GM19035 (cell line): ENCODE measurements around the gene CRABP1.
A peak's percentile ranks its signal among the peaks of the same experiment; 100 is the strongest.

Experiments
- ATAC-seq: cut with Tn5 transposase; IDR thresholded peaks from one replicate; pipeline ENCODE4 v1.9.1; 2021; ENCODE audit not compliant: unreplicated experiment

Gene CRABP1

DNA sequence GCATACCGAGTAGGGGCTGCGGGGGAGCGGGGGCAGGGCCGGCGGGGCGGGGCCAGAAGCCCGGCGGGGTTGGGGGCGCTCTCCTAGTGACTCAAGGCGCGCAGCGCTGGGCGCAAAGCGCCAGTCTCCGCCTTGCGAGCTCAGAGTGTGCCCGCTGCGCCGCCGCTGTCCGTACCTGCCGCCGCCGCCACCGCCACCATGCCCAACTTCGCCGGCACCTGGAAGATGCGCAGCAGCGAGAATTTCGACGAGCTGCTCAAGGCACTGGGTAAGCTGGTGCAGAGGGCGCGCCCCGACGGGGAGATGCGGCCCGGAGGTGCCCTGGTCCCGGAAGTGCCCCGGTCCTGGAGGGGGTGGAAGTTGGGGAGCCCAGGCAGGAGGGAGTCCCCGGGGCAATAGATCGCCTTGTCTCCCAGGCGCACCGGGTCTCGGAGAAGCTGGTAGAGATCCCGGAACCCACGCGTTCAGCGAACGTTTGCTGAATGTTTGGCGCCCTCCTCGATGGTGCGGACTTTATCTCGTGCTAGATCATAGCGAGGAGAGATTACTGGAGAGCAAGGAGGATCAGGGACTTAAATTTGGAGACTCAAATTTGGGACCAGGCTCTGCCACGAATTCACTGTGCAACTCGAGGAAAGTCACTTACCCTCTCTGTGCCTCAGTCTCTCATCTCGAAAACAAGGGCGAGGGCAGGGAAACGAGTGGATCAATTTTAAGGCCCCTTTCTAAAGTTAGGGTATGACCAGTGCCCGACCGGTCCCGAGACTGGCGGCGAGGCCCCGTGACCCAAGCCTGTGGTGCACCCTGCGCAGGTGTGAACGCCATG lies at the start of gene CRABP1:
CRABP1 (plus strand) TSS at position 123 of the 826 bp plus-strand sequence; CDS start at position 199, 76 bp downstream.
- ATAC-seq = no peak

DNA sequence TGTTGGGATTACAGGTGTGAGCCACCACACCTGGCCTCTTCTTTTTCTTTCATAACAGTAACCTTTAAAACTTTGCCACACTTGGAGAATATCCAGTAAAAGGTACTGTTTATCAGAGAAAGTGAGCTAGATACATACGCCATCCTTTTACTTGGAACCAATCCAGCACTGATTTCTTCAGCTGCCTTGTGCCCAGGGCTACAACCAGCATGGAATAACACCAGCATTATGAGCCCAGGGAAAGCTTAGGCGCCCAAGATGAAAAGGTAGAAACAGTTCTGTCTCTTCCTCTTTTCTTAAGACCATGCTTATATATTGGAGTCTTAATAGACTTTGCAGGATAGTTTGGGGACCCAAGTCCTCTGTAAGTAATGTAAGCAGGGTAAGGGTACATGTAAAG lies 49.1 kb upstream of the CRABP1 start:
- ATAC-seq = no peak

DNA sequence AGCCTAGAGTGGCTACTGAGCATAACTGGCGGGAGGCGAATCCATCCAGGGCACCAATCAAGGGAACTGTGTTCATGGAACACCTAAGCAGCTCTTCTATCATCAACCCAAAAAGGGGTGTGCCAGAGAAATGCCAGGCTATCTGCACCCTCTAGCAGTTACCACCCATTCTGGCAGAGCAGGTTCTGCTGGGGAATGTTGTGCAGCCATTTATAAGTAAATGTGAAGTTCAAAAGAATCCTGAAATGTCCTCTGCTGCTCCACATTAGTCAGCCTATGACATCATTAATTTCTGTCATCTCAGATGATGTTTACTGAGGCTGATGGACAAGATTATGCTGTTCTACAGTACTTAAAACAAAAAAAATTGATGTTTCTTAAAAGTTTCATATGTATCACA lies 48.5 kb upstream of the CRABP1 start:
- no peak for ATAC-seq

DNA sequence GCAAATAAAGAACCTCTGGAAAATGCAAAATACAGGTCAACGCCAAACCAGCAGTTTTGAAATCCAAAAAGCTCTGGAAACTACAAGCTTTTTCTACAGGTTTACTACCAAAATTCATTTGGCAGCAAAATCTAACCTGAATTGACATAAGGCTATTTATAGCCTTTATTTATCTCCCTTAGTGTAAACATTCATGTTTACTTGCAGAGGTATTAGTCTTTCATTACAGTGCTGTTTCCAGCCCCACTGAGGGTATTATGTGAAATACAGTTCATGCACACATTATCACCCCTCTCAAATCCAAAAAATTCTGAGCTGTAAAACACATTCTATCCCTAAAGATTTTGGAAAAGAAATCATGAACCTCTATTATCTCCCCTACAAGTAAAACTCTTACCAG lies 47.9 kb upstream of the CRABP1 start:
- ATAC-seq = no peak

DNA sequence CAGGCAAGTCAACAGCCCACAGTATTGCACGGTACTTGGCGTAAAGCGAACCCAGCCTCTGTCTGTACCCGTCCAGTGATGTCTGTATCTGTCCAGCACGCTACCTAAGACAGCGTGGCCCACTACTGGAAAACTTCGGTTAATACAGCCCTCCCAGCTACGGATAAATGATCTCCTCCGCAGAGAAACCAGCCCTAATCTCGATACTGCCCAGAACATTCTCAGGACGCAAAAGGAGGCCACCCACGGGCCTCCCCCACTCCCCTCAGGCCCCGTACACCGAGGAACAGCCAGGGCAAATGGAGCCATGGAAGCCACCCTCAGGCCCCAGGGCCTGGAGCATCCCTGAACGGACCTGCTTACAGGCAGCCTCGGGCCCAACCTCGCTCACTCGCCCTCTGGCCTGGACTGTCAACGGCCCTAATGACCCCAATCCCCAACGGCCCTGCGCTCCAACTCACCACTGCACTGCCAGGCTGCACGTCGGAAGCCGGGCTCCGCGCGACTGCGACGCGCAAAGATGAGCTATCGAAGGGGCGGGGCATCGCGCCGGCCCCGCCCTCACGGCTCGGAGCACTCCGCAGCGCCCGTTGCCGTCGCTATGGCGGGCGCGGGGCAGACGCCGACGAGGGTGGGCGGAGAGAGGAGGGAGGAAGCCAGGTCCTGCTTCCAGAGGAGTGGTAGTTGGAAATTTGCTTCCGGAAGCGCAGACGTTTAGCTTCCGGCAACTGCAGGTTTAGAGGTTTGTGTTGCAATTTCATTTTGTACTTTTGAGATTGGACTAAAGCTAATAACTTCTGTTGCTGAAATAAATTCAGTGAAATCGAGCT lies 40.8 kb upstream of the CRABP1 start, which contains the start of gene SKIC8:
SKIC8 (minus strand) TSS at position 509 of the 830 bp plus-strand sequence. CDS start 3,923 bp downstream, outside the sequence.
- peak; percentile 82 for ATAC-seq

DNA sequence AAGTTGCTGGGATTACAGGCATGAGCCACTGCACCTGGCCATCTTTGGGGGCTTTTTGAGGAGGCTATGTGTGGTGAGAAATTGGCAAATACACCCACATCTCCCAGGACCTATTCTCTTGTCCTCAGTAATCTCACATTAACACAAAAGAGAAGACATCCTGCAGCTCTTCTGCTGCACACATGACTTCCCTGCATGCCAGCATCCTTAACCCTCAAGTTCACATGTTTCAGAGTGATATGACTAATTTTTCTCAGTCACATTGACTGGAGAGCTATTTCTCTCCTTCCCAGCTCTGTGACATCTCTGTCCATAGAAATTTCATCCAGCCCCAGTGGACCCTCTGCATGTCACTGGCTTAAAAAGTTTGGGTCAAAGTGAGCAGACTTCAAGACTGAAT lies 38.8 kb upstream of the CRABP1 start:
- no peak for ATAC-seq

DNA sequence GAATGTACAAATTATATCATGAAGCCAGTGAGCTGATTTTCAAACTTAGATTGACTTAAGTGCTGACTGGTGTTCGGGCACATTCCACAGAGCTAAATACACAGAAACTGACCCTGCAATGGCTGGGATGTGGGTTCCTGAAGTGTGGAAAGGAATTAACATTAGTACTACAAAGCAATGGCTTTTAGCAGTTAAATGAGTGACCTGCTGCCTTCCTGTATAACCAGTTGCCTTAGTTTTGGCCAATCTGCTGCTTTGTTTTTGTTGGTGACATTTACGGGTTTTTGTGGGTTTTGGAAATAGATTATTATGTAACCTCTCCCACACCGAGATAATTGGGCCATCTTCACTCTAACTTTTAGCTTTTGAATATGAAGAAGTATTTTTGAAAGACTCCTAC lies 38.3 kb upstream of the CRABP1 start:
- no peak for ATAC-seq

DNA sequence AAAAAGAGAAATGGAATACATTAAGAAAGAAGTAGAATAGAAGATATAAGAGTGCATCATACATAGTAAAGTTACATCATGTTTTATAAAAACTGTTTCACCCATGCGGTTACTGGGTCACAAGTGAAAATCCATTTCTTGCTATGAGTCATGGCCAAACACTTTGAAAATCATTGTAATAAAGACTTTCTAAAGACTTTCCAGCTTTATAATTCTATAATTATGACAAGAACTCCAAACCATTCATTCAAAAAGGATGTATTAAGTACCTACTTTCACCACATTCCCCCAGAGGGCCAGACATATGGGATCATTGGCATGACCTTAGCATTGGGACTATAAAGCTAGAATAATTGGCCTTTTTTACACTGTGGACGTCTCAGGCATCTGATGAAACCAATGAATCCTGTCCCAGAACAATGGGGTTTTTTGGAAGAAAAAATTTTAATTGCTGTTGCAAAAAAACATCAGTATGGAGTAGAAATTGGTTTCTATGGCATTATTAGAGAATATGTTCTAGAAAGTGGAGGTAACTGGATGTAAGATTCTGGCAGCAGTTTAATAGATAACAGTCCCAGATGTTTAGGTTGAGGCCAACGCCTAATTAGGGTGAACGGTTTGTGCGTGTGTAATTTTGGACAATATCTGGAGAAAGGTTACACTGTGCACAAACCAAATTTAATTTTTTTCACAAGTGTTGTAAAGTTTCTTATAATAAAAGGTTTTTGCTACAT lies 37.4 kb upstream of the CRABP1 start:
- ATAC-seq = no peak

DNA sequence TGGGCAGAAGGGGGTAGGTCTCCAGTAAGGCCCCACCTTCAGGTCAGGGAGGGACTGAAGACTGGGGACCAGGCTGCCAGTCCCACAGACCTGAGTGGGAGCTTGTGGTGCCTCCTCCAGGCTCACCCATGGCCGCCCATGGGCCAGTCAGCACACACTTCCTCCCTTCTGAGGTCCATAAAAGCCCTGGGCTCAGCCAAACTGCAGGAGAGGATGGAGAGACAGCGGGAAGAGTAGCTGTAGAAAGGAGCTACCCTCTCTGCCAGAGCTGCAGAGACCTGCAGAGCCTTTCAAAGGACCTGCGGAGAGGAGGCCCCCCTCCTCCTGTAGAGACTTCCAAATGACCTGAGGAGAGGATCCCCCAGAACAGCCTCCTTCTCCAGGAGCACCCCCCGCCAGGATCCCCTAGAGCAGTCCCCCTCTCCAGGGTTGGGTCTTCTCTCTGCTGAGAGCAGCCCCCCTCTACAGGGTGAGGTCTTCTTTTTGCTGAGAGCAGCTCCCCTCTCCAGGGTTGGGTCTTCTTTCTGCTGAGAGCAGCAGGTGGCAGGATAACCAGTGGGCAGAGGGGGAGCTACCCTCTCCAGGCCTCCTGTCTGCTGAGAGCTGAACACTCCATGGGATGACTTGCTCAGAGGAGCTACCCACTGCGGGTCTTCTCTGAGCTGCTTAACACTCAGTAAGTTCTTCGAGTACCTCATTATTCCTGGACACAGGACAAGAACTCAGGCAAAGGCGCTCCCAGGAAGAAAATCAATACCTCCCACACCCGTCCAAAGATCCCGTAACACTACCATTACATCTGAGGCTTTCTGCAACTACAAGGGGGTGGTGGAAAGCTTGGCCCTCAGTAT lies 35.7 kb upstream of the CRABP1 start:
- ATAC-seq = no peak

DNA sequence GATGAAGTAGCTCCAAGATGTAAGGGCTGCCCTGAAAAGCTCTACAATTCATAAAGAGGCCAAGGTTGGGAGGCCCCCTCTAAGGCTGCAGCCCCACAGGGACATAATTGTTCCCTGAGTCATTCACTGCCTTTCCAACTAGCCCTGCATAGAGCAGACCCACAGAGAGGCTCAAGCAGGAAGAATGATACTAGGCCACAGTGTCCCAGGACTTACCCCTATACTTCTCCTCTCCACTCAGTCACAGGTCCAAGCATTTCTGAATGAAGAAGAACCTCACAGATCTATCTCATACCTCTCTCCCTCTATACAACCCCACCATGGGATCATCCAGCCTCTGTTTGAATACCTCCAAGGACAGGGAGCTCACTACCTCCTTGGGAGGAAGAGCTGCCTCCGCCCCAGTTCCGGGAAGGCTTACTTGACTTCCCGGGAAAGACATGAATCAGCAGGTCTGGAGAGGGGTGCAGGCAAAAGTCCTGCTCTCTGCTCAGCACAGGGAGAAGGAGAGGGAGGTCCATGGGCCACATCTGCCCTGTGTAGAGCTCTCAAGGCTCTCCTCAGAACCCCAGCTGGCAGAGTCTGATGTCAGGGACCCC lies 33.9 kb upstream of the CRABP1 start:
- no peak for ATAC-seq

DNA sequence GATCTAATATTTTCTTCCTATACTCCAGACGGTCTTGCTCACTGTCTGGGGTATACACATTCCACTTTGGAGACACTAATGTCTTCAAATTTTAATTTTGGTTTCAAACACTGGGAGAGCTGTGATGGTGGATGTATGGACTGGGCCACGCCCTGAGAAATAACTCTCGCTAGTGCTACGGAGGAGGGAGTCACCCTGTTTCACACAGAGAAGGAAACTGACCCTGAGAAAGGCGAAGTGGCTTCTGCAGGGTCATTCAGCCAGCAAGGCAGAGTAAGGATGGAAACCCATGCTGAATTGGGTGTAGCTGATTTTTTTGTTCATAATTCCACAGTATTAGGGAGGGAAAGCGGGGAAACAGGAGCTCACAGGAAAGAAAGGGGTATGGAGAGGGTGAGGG lies 32.2 kb upstream of the CRABP1 start:
- no peak for ATAC-seq

DNA sequence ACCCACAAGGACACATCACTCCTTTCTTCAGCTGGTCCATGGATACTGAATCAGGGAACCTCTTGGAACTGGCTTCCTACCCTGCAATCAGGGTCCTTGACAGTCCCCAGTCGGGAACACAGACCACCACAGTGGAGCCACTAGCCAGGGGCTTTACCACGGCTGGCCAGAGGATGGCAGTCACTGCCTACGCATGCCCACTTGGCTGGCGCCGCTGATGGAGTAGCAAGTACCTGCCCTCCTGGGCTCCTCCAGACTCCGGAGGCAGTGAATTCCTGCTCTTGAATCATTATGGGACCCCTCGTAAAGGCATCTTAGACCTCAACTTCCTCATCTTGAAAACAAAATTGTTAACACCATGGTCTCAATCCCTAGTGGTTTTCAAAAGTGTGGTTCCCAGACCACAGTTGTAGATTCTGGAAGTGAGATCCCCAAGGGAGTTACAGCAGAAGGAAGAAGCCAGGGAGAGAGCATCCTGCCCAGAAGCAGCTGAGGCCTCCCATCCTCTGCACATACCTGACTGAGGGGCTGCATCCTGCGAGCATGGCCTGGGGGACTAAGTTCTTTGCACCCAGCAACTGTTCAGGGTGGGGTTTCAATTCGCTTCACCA lies 31.6 kb upstream of the CRABP1 start:
- no peak for ATAC-seq

DNA sequence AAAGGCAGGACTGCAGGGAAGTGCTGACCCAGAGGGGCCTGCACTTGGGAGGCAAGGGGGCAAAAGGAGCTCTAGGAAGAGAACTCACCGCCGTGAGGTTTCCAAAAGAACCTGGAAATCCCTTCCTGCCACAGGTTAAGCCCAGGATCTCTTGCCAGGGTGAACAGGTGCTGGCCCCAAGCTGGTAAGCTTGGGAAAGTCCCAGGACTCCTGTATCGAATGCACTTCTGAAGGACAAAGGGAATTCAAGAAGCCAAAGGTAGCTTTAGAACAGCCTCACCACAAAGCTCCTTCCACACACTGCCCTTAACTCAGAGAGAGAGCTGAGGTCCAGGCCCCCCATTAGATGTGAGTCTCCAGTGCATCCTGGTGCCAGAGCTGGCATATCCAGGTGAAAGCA lies 28.9 kb upstream of the CRABP1 start:
- ATAC-seq = no peak

DNA sequence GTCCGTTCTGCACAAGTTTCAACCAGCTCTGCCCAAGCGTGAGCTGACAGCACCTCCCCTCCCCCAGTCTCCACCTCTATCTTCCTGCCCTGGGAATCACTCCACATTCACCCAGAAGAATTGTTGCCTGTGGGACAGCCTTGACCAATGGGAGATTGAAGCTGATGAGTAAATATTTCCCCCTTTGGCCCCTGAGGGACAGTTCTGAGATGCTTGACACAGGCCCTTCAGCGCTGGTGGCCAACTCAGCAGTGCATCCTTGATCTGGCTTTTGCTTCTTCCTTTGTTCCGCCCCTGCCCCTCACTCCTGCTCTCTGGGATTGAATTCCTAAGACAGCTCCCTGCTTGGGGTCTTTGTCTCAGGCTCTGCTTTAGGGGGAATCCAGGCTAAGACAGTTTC lies 27.6 kb upstream of the CRABP1 start:
- ATAC-seq = no peak

DNA sequence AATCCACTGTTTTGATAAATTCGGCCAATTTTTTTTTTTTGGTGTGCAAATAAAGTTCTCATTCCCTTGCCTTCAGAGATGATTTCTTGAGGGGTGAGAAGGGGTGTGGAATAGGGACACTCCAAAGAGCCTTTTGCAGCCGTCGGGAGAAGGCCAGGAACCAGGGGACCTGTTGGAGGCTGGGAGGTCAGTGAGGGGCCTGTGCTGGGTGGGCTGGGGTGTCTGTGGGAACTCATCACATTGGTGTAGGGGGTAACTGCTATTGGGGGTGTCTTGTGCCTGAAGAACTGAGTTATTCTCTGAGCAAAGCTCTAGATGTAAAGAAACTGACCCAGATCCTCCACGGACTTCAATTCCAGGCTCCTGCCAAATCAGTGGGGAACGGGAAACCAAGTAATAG lies 27.2 kb upstream of the CRABP1 start:
- ATAC-seq = no peak

DNA sequence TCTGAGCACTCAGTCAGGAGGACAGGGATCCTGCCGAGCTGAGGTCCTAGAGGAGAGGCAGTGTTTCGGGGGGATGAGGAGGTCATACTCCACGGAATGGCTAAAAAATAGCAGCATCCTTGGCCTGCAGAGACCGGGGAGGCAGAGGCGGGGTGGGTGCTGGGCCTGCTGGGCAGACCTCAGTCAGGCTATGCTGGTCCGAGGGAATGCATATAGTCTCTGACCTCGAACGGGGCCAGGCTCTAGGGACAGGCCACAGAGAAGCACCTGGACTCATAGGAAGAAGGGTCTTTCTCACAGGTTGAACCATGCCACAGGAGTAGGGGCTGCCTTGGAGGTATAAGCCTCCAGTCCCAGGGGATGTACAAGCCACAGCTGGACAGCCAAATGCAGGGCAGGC lies 26.8 kb upstream of the CRABP1 start:
- no peak for ATAC-seq

DNA sequence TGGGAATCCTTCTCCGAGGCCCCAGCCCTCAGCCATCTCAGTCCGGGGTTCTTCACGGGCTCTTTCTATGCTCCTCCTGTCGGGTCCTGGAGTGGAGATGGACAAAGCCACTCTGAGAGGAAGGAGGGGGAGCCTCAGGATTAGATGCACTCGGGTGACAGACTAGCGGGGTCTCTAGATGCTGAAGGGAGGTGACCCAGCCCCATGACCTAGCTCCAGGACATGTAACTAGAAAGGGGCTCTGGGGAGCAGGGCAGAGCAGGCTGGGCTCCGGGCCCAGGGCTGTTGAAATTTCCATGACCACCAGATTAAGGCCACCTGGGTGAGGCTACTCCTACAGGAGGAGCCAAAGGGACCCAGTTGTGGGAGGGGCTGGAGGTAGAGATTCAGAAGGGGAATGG lies 26.0 kb upstream of the CRABP1 start:
- ATAC-seq = no peak

DNA sequence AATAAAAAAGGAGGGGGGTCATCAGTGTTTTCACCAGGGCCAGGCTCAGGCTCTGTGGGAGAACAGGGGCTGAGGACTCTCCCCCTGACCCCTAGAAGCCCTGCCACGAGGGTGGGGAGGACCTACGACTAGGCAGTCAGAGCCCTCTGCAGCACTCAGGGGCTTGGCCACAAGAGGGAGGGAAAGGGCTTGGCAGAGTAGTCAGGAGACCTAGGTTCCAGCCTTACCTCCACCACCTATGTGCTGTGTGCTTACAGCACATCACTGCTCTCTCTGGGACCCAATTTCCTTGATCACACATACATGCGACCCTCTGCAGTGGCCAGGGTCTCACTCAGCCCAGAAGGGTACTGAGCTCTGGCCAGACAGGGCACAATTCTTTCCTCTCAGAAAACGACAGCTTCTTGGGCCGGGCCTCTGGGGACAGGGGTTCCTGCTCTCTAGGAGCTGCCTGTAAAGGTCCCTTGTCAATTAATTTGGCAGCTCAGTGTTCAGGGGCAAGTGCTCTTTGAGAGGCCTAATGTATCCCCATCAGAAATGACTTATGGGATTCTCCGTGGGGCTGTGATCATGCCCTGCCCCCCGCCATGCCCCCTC lies 24.4 kb upstream of the CRABP1 start:
- no peak for ATAC-seq
